K562 (cell line): ENCODE measurements around the gene KCNB1.

Experiments used
- CHD1 ChIP-seq: fragments of 200-600 bp; sonication (generic); IDR thresholded peaks from one replicate; pipeline ENCODE4 v1.6.1; 2012; ENCODE audit warnings: mild to moderate bottlenecking, moderate library complexity, low read length, inconsistent platforms
- CHD7 ChIP-seq: fragments of 200-600 bp; sonication (generic); IDR thresholded peaks from one replicate; pipeline ENCODE4 v1.6.1; 2012; ENCODE audit warnings: mild to moderate bottlenecking, low read depth, low read length, inconsistent platforms
- MTA1 ChIP-seq: fragments of 450-650 bp; IDR thresholded peaks from 2 replicates; pipeline ENCODE4 v1.6.1; 2017; ENCODE audit warnings: borderline replicate concordance
- NFIC ChIP-seq: fragments of 450-650 bp; IDR thresholded peaks from 2 replicates; pipeline ENCODE4 v1.6.1; 2017; ENCODE audit warnings: mild to moderate bottlenecking, inconsistent platforms

- no peak for TF ChIP-seq CHD7
- no peak for TF ChIP-seq CHD1
- no peak for TF ChIP-seq NFIC
- no peak for TF ChIP-seq MTA1
These were observed 44.1 kb upstream of the KCNB1 start for GRCh38 chr20:49526568-49526967.
